Uterus (tissue), 2 donors: ENCODE data around the gene LGALS7.
A peak's percentile ranks its signal among the peaks of the same experiment; 100 is the strongest.

Source experiments
- CTCF ChIP-seq, 4 experiments: fragments of 200-600 bp in 2 of 4; fragments of 450-650 bp in 2 of 4; sonication (generic) in 2 of 4; IDR thresholded peaks; one replicate each; pipeline ENCODE4 v1.5.1; 2016 to 2019; ENCODE audit warnings: antibody characterized with exemption in 4 of 4, mild to moderate bottlenecking in 2 of 4, moderate library complexity in 1 of 4
- POLR2A ChIP-seq, 2 donors: fragments of 450-650 bp; IDR thresholded peaks; one replicate each; pipeline ENCODE4 v1.6.1; 2016; ENCODE audit warnings: antibody characterized with exemption in 2 of 2, mild to moderate bottlenecking in 1 of 2, moderate library complexity in 1 of 2

- peak in 2 of 4 experiments; percentile 24 to 32 for TF ChIP-seq CTCF (IDR thresholded peaks at IDR 0.05)
- no peak for TF ChIP-seq POLR2A (IDR thresholded peaks at IDR 0.05)
Observed at GRCh38 chr19:38792250-38793111, 19.2 kb upstream of the LGALS7 start.
